ENCODE results near the gene HS6ST2.

- TF ChIP-seq, protein P1, sequence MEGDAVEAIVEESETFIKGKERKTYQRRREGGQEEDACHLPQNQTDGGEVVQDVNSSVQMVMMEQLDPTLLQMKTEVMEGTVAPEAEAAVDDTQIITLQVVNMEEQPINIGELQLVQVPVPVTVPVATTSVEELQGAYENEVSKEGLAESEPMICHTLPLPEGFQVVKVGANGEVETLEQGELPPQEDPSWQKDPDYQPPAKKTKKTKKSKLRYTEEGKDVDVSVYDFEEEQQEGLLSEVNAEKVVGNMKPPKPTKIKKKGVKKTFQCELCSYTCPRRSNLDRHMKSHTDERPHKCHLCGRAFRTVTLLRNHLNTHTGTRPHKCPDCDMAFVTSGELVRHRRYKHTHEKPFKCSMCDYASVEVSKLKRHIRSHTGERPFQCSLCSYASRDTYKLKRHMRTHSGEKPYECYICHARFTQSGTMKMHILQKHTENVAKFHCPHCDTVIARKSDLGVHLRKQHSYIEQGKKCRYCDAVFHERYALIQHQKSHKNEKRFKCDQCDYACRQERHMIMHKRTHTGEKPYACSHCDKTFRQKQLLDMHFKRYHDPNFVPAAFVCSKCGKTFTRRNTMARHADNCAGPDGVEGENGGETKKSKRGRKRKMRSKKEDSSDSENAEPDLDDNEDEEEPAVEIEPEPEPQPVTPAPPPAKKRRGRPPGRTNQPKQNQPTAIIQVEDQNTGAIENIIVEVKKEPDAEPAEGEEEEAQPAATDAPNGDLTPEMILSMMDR (IDR thresholded peaks at IDR 0.05) = no peak
- no peak for TF ChIP-seq EZH2phosphoT487 (IDR thresholded peaks at IDR 0.05)
- TF ChIP-seq EZH2 (IDR thresholded peaks at IDR 0.05) = no peak
Measured at GRCh38 chrX:132795181-132795580, 163.2 kb downstream of the HS6ST2 start.

All from neural progenitor cell (in vitro differentiated cells).